Stimulated activated CD4-positive, alpha-beta T cell treated with anti-CD3 and anti-CD28 coated beads, TNF-alpha, amount 100 ng/mL, for 48 hours (primary cell): ENCODE data around the gene TBC1D19.

Experiments
- DNase-seq, 3 donors: peaks; one replicate each; pipeline ENCODE4 v3.0.0-alpha.2; 2020; ENCODE audit warnings: low read depth in 3 of 3

Gene TBC1D19

DNA sequence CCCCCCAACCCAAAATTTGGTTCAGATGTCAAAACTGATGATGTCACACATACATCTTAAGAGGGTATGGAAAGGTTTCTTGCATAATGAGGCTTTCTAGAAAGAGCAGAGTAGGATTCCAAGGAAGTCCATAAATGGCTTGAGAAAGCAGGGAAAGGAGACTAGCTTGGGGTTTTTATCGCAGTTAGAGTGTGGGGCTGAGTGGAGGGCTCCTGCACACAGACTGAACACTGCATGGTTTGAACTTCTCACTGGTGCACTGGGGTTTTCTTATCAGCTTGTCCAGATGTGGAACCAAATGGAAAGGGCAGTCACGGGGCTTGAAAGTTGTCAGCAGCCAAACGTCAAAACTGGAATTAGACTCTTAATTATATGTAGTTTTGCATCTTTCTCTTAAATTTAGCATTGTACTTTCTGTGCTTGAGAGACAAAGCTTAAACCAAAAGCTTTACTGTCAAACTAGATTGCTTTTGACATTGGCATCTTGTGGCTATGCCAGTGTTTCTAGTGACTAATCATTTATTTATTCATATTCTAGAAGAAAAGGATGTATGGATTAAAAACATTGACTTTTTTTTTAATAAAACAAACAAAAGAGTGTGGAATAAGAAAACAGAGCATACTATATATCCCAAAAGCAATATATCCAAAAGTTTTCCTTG lies 198.4 kb downstream of the TBC1D19 start:
- DNase-seq, result no peak

DNA sequence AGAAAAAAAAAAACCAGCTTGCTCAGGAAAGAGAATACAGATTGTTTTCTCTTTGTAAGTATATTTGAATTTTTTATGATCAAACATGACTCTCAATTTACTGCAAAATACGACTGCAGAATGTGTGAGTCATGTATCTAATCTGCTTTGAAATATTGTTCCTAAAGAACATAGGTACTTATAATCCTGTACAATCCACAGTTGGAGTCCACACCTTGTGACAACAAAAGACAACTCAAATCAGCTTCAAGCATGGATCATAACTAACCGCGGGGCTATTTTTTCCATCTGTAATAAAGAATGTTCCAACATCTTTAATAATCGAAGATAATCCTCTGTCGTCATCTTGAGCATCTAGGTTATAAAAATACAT lies 198.9 kb downstream of the TBC1D19 start:
- no peak for DNase-seq

DNA sequence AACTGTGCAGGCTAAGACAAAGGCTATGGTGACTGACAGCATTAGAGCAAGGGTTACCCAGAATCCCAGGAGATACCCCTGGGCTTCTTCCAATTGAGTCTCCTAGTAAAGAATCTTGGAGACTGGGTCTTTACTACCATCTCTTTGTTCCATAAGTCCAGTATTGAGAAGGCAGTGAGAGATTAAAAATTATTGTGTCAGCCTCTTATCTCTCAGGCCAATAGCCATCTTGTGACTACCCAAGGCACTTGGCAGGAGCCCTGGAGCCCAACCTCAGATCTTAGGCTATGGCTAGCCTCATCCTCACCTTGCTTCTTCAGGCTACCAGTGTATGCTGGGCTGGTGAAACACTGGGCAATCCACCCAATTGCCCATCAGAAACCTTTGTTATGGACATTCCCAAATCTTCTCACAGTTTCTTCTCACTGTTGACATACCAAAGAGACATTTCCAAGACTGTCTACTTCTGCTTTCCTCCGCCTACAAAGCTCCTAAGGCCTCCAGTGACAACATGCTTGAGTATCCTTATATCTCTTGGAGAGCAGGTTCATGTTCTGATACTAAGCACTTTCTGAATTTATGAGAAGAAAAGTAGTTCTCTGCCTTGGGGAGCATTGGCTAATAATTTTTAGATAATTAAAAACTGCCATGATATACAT lies 200.5 kb downstream of the TBC1D19 start:
- no peak for DNase-seq

DNA sequence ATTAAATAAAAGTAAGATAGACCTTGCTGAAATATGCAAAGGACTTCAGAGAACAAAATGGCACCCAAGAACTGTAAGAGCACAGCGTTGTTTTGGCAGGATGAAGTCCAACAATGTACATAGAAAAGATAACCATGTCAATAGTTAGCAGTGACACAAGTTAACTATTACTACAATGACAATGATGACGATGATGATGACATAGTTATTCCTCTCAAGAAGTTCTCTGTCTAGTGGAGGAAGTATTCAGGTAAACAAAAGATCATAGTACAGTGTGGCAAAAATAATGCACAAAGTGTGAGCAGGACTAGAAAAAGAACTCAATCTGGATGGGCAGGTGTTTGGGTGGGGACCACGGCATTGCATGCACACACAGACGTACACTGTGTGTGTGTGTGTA lies 201.4 kb downstream of the TBC1D19 start:
- no peak for DNase-seq

DNA sequence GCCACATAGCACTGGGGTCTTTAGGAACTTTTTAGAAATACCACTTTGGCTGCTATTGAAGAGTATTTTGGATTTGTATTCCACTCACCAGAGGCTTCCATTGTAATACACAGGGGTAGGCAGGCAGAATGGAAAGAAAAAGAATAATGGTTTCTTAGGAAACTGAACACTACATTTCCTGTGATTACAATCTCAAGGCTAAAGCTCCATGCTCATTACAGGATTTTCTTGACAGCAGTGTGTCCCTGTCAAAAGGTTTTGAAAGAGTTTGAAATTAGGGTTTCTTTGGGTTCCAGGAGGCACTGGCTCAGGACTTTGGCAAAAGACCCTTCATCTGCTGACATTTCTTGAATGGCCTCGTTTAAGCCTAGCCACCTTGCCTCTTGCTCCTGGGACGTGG lies 201.9 kb downstream of the TBC1D19 start:
- no peak for DNase-seq

DNA sequence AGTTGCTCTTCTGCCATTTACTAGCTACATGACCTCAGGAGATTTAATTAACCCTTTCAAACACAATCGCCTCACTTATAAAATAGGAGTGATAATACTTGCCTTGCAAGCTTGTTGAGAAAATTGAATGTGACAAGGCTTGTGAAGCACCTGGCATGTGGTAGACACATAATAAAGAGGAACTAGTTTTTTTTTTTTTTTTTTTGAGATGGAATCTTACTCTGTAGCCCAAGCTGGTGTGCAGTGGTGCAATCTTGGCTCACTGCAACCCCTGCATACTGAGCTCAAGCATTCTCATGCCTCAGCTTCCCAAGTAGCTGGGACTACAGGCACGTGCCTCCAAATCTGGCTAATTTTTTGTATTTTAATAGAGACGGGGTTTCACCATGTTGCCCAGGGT lies 203.0 kb downstream of the TBC1D19 start:
- DNase-seq, result no peak

DNA sequence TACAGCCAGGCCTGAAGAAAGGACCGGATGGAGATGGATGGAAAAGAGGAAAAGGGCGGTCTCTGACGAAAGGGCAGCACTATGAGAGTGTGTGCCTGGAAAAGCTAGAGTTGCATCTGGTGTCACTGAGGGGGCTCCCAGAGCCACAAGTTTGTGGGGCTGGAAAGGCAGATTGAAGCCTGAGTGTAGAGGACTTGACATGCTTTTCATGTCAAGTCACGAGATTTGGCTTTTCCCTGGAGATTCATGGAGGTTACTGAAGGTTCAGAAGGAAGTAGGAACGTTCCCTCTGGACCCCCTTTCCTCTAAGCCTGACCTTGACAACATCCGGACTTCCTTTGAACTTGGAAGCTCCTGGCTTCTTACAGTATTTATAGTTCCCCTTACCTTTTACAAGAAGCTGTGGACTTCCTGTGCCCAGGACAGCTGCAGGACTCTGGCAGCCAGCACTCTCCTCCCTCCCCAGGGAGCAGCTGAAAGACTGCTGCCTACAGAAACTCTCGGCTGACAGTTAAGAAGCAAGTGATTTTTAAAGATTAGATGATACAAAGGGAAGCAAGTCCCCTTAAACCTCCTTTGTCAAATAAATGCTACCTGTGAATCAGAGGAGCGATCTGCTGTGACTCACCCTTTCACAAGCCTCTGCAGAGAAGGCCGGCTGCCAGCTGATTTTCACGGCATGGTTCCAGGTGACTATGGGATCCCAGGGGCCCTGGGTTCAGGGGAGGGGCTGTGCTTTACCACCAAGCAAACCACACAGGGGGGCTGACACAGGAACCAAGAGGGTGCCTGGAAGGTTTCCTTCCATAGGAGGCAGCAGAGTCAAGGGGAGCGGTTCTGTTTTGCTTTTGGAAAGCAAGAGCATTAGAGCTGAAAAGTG lies 203.8 kb downstream of the TBC1D19 start:
- DNase-seq, result peak in 2 of 3 donors; percentile 32 to 34

DNA sequence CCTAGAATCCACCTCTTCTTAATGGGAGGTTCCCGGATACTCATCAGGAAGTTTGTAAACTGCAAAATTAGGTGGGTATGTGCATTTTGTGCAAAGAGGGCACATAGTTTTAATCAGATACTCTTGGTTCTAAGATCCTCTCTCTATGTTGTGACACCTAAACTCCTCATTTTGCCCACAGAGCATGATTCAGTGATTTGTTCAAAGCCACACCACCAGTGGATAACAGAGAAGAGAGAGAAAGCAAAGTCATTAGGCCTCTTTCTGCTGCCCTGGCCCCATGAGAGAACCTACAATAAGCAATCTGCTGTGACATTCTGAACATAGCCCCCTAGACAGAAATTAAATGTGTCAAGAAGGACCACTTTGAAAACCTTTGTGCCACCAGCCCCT lies 204.5 kb downstream of the TBC1D19 start:
- DNase-seq, result no peak

DNA sequence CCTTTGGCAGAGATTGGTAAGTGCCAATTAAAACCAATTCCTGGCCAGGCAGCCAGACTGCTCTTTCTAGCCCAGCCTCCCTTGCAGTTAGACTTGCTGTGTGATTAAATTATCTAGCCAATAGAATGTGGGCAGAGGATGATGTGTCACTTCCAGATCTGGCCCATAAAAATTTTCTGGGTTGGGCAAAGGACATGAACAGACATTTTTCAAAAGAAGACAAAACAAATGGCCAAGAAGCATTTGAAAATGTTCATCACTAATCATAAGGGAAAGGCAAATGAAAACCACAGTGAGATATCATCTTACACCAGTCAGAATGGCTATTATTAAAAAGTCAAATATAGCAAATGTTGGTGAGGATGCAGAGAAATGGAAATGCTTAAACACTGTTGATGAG lies 205.3 kb downstream of the TBC1D19 start:
- DNase-seq, result no peak

DNA sequence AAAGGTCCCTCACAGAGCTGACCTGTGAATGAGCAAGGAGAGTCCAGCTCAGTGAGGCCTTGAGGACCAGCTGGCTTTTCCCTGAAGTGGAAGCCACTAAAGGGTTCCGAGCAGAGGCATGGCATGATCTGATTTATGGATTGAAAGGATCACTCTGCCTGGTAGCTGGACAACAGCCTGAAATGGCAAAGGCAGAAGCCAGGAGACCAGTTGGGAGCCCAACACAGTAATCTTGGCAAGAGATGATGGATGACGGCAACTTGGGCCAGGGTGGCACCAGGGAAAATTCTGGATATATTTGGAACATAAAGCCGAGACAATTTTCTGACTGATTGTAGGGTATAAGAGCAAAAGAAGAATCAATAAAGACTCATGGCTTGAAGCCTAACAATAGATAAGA lies 207.5 kb downstream of the TBC1D19 start:
- no peak for DNase-seq

DNA sequence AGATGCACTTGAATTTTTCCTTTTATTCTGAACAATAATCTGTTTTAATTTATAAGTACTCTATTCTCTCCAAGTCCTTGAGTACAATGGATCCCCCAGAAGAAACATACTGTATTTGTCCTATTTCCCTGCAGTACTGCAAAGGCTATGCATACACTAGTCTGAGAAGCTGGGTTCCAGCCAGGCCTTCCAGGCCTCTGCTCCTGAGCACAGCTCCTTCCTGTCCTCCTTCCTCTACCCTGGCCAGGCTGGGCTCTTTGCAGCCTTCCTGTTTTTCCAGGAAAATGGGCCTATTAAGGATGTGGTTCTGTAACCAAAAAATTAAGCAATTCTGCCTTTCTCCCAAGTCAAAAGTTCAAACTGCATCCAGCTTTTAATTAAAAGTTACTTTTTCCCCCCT lies 208.8 kb downstream of the TBC1D19 start:
- no peak for DNase-seq

DNA sequence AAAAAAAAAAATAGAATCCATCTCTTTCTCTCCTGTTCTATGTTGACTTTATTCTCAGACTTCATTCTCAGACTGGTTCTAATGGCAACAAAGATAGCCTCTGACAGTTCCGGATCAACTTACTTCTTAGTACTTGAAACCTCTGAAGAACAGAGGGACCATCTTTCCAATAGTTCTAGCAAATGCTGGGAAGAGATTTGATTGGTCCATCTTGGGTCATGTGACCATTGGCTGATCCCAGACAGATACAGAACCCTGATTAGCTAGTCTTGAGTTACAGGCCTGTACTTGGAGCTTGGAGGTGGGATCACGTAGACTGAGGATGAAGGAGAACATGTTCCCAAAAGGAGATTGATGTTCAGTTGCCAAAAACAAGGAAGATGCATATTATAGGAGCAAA lies 209.9 kb downstream of the TBC1D19 start:
- no peak for DNase-seq

DNA sequence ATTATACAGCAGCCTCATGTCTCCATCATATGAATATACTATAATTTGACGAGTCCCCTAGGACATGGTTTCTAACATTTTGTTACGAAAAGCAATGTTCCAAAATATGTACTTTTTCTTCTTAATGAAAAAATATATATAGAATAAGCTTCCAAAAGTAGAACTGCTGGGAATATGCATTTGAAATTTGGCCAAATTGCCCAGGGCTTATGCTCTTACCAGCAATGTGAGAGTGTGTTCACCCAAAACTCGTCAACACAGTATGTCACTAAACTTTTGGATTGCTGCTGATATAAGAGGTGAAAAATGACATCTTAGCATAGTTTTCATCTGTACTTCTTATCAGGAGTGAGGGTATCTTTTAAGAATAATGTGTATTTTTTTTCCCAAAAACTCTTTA lies 212.2 kb downstream of the TBC1D19 start:
- no peak for DNase-seq

DNA sequence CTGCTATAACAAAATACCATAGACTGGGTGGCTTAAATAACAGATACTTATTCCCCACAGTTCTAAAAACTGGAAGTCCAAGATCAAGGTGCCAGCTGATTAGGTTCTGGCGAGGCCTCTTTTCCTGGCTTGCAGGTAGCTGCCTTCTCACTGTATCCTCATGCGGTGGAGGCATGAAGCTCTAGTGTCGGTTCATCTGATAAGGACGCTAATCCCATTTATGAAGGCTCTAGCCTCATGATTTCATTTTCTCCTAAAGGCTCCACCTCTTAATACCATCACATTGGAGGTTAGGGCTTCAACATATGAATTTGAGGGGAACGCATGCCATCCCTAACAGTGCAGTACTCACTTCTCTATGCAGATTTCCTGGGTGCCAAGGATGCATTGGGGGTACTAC lies 218.9 kb downstream of the TBC1D19 start:
- no peak for DNase-seq

DNA sequence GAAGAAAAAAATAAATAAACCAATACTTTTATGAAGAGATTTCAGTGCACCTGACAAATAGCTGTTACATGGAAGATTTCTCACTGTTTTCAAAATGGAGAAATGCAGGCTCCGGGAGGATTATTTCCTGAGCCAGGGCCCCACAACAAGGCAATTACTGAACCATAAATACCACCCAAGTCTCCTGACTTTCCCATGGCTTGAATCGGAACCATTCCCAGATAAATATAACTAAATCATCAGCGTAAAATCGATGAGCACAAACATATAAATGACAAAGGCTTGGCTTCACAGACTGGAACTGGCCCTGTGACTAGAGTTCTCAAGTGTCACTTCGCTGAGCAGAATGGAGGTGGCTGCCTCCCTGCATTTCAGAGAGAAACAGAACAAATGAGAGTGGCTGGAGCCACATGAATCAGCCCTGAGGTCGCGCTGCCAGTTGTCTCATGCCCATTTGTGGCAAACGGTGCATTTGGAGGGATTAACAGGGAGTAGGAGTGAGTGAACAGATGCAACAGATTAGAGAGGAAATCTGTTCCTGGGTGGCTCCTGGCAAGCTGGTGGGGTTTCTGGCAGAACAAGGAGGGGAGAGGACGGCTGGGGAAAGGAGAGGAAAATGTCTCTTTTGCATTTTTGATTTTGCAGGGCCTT lies 219.5 kb downstream of the TBC1D19 start:
- no peak for DNase-seq

DNA sequence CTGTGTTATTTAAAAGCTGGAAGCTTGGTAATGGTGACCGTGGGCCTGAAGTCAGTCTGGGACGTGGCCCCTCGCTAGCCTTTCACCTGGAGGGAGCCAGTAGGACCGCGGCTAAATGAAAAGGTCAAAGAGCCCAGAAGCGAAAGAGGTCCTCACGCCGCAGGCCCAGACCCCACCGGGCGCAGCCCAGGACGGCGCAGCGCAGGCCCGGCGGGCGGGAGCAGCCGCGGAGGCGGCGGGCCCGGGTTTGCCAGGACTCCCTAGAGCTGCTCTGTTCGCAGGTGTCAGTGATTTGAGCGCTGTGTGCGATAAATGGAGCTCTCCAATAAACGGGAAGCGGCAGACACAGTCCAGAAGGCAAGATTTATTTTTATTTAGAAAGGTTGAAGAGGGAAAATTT lies 220.6 kb downstream of the TBC1D19 start:
- no peak for DNase-seq

DNA sequence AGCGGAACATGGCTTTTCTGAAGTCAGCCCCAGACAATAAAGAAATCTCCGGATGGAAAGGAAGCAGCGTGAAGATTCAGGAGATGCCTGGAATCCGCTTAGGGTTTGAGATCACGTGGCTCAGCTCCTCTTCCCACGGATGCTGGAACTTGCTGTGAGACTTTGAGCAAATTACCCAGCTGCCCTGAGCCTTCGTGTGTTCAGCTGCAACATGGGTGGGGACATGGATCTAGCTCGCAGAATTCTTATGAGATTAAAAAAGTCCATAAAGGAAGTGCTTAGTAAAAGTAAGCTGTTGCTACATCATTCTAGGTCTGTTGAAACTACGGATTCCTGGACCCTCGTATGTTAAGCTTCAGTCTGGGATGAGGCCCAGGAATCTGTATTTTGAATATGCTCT lies 221.0 kb downstream of the TBC1D19 start:
- DNase-seq, result no peak
